GM19193 (cell line): ENCODE results near the gene MPIG6B.

ENCODE experiments used
- POLR2A ChIP-seq: IDR thresholded peaks from 4 replicates; pipeline ENCODE4 v1.6.1; 2011; ENCODE audit not compliant: insufficient read depth, insufficient read length; ENCODE audit errors: extremely low read depth

The MPIG6B gene

DNA sequence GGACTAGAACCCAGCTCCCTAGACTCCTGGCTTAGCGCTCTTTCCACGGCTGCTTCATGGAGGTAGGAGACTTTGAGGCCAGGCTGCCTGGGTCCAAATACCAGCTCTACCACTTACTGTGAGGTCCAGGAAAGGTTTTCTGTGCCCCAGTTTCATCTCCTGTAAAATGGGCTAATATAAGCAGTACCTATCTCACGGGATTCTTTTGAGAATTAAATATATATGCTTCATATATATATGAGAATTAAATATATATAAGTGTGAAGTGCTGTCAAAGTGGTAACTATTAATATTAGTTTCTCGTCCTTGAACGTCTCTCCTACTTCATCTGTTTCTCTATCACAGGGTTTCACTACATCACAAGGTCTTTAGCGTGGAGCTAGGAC is 32.1 kb upstream of the MPIG6B start:
- TF ChIP-seq POLR2A = no peak

GRCh38 chr6:31691564-31692108 is 31.5 kb upstream of the MPIG6B start:
- TF ChIP-seq POLR2A = no peak

DNA sequence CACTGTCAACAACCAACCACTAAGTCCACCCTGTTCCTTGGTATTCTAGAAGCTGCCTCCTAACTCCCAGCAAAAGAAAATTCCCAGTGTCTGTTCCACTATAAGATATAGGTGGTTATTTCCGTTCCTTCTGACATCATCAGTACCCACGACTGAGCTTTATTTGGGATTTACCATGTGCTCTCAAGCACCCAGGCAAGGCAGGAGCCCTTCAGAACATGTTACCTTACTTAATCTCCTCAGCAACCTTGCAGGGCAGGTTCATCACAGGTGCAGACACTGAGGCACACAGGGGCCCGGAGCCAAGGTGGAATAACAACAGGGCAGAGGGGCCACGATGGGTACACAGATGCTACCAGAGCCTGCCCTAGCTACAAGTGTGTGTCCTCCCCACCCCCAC is 30.8 kb upstream of the MPIG6B start:
- TF ChIP-seq POLR2A = no peak

DNA sequence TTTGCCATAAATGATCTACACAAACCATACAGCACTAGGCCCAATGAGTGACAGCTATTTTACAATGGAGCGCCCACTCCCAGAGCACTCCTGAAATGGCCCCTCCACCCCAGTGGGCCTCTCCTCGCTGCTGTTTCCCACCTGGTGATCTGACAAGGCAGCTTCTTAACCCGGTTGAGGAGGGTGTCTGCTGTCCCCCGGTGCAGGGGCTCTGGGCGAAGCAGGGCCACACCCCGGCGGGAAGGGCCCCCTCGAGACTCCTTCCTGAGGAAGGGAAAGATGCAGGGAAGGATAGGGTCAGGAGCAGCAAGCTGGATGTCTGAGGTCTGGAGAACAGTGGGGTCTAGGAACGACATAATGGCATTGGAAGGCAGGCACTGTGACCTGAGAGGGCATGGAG is 30.3 kb upstream of the MPIG6B start:
- no peak for TF ChIP-seq POLR2A

DNA sequence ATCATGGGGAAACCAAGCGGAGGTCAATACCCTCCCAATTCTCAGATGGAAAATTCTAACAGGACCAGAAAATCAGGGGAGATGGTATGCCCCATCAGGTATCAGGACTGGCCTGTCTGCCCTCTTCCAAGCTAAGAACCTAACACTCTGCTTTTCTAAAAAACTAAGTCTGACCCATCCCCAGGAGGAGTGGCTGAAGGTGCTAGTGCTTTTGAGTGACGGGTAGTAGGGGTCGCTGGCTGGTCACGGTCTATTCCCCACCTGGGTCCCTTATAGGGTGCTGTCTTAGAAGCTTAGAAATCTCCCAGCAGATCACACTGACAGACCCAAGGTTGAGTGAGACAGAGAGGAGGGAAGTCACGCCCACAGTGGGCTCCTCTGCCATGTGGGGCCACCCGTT is 29.6 kb upstream of the MPIG6B start:
- TF ChIP-seq POLR2A = no peak

- no peak for TF ChIP-seq POLR2A
Observed at GRCh38 chr6:31697555-31697954, 25.6 kb upstream of the MPIG6B start.

DNA sequence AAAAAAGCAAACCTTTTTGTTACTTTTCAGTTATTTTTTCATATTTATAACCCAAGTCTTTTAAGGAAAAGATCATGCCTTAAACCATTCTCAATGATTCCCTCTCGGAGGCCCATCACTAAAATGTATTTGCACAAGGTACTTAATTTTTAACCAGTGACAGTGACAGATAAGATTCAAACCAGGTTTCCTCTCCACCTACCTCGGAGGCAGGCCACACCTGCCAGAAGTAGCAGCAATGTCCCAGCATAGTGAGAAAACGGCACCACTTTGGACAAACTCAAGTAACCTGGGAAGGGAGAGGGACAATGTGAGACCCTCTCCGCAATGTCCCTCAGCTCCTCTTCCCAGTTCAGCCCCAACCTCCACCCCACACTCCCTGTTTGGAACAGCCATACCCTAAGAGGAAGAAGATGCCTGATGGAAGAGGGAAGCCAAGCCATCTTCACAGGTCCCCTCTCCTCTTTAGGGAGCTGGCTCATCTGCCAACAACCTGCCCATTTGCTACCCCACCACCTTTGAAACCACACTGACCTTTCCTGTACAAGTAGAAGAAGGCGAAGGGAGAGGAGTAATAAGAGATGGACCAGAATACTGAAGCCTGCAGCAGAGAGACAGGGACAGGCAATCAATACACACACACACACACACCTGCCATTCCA is 22.3 kb upstream of the MPIG6B start:
- no peak for TF ChIP-seq POLR2A

DNA sequence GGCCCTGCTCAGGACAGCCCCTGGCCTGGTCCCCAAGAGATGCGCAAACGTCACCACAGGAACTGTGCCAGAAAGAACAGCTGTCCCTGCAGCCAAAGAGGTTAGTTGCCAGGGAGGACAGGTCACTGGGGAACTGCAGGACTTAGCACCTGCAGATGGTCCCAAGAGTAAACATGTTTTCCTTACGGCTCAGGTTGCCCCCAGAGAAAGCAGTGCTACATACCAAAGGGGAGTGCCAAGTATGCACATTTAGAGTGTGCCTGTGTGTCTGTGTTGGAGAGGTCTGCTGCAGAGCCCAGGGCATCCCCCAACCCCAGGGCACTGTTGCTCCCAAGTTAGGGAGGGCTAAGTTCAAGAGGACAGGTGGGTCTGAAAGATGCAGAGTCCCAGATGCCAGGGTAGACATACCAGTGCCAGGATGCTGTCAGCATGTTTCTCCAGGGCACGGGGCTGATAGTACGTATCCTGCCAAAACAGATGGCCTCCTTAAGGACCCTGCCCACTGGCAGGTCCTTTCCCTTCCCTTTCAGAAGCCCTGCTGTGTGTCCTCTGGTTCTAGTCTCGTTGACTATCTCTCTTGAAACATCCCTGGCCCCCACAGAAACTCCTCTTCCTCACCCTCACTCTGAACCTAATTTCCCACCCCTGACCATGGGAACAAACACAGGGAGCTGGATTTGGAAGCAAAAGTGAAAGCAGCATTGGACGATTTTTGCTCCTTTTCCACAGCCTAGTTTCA is 21.3 kb upstream of the MPIG6B start:
- TF ChIP-seq POLR2A = no peak

DNA sequence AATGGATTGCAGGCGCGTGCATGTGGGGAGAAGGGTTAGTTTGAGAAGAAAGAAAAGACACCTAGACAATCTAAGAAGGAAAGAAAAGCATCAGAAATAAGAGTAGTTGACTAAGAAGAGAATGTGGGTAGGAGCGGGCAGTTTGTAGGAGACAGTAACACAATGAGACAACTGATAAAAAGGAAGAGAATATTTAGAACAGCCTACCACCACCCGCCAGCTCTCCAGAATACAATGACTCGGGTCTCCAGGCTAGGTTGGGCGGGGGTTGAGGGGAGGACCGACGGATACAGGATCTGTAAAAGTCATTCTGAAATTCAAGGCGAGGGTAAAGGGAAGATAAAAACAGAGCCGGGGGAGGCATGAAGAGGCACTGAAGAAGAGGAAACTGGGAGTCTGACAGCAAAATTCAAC is 20.8 kb upstream of the MPIG6B start:
- no peak for TF ChIP-seq POLR2A

DNA sequence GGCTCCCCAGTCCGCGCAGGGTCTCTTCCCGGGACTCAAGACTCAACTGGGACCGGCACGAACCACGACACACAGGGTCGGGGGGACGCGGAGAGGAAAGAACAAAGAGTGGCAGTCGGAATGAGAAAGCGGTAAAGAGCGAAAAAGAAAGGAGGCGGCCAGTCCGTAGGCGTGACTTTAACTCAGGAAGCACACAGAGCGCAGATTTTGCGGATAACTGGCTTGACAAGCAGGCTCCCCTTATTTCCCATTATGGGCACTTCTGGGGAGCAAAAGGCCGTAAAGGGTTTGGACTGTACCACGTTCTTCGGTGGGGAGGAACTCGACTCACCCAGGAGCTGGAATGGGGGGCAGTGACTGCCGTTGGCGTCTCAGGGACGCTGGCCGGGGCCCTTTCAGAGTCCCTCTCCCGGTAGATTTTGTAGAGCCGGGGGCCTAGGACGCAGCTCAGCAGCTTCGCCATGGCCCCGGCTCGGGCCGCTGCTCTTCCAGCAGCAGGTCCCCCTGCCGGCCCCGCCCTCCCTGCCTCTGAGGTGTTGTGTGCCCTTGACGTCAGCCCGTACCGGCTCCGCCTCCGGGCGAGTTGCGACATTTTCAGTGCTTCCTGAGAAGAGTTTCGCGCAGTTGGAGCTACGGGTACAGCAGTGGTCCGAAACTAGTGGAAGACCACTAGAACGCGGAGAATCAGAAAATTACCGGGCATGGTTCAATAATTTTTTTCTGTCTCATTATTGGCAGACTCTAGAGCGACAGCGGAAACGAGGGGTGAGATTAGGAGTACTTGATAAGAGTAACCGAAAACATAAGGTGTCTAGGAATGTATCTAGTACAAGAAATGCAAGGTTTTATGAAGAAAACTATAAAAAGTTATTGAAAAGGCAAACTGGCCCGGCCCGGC is 20.1 kb upstream of the MPIG6B start, which contains the start of gene ABHD16A:
Gene ABHD16A, minus strand, starts transcription at position 506 of the 898 bp plus-strand sequence. Its CDS starts 43 bp downstream, at position 463.
- TF ChIP-seq POLR2A = peak; percentile 91

GRCh38 chr6:31705931-31706330 is 17.2 kb upstream of the MPIG6B start:
- no peak for TF ChIP-seq POLR2A

GRCh38 chr6:31706599-31706998 is 16.6 kb upstream of the MPIG6B start, which contains the start of gene LY6G6F:
Gene LY6G6F, plus strand, starts transcription at chr6:31706866. Its CDS starts 41 bp downstream, at chr6:31706907.
- TF ChIP-seq POLR2A = no peak

- no peak for TF ChIP-seq POLR2A
Observed at GRCh38 chr6:31707701-31708100, 15.5 kb upstream of the MPIG6B start.

DNA sequence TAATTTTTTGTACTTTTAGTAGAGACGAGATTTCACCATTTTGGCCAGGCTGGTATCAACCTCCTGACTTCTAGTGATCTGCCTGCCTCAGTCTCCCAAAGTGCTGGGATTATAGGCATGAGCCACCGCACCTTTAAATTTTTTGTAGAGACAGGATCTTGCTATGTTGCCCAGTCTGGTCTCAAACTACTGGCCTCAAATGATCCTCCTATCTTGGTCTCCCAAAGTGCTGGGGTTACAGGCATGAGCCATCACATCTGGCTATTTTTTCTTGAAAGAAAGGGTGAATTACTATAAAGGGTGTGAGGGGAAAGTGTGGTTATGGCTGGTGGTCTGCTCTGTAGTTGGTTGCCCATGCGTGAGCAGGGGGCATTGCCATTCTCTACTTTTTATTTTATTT is 14.9 kb upstream of the MPIG6B start:
- no peak for TF ChIP-seq POLR2A
